Dendritic cell treated with granulocyte-macrophage colony-stimulating factor and Interleukin-4, amounts not matched to agents 40 ng/mL and 50 ng/mL, for 4 days (primary cell): ENCODE results near the gene MTHFR.

Experiments
- H3K27ac Mint-ChIP-seq: one replicate; pipeline ENCODE4 v1.8.0; 2022; ENCODE audit warnings: mild to moderate bottlenecking, mixed read lengths
- H3K27me3 Mint-ChIP-seq: one replicate; pipeline ENCODE4 v1.8.0; 2022; ENCODE audit warnings: mild to moderate bottlenecking, mixed read lengths
- H3K36me3 Mint-ChIP-seq: one replicate; pipeline ENCODE4 v1.8.0; 2022; ENCODE audit warnings: low read depth, mixed read lengths
- H3K4me1 Mint-ChIP-seq: one replicate; pipeline ENCODE4 v1.8.0; 2022; ENCODE audit warnings: low read depth, mixed read lengths
- H3K4me3 Mint-ChIP-seq: one replicate; pipeline ENCODE4 v1.8.0; 2022; ENCODE audit warnings: mild to moderate bottlenecking, moderate library complexity, mixed read lengths
- H3K9me3 Mint-ChIP-seq: one replicate; pipeline ENCODE4 v1.8.0; 2022; ENCODE audit warnings: mixed read lengths
- intact Hi-C: fragments of 100-400 bp; cut with micrococcal nuclease; formaldehyde crosslinking; loops from one replicate; pipeline ENCODE4 v1.15.0; 2022

Gene MTHFR

DNA sequence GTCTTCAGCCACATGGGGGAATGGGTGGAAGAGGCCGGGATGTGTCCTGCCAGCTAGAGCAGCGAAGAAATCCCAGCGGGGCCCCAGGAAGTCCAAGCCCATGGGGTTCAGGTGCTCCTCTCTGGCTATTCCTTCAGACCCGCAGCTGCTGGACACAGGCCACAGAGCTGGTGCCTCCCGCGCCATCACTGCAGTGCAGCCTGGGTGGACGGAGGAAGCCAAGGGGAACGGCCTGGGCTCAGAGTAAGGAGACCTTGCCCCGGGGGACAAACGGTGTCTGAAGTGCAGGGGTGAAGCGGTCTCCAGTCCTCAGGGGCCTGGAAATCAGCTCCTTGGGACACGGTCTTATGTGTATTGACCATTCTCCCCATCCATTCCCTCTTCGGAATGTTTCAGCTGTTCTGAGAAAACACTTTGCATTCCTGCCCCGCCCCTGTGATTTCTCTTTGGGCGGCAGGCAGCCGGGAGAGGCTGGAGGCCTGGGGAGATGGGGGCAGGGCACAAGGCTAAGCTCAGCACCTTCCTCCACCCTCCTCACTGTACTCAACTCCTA, 18.4 kb downstream of the MTHFR start:
- Mint-ChIP-seq H3K36me3 (peaks cover 44% of the 10 kb centered on the region), H3K27me3 (peaks cover 4% of the 10 kb centered on the region), H3K4me3 (no peak overlapping the region), H3K27ac (peak overlapping the region; percentile 46), H3K4me1 (peaks cover 68% of the 10 kb centered on the region), H3K9me3 (no peaks in the 10 kb centered on the region)
- intact Hi-C loops = no loop called here

- intact Hi-C loops = no loop called here
- Mint-ChIP-seq H3K27me3 (peaks cover 4% of the 10 kb centered on the region), H3K4me3 (no peak overlapping the region), H3K9me3 (no peaks in the 10 kb centered on the region), H3K27ac (peak overlapping the region; percentile 46), H3K4me1 (peaks cover 56% of the 10 kb centered on the region), H3K36me3 (peaks cover 33% of the 10 kb centered on the region)
Measured at GRCh38 chr1:11786168-11786567, 19.6 kb downstream of the MTHFR start.

DNA sequence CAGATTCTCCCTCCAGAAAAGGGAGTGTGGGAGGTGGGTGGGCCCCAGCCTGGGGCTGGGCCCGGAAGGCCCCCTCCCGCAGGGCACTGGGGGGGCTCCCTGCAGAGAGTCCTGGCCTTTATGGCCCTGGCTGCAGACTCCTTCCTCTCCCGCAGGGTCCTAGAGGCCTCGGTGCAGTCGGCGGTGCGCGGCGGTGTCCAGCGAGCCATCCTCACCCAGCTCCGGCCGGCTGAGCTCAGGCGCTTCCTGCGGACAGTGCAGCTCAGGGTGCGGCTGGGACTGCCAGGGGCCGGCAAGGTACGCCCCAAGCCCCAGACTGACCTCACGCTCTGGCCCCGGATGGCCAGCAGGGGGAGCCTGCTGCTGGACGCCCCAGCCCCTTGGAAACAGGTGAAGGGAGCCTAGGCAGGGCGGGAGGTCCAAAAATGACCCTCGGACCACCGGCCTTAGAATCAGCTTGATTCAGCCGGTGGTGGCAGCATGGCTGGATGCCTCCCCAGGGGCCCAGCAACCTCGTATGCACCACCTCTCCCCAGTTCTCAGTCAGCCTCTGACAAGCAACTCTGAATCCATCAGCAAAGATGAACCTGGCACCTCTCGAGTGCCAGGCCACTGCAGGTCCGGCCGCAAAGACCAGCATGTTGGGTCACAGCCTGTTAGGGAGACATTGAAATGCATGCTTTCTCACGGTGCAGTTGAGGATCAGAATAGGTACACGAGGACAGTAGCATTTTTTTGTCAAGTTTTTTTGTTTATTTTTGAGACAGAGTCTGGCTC, 20.6 kb downstream of the MTHFR start:
- H3K4me1 Mint-ChIP-seq = peaks cover 46% of the 10 kb centered on the region
- peaks cover 6% of the 10 kb centered on the region for H3K27me3 Mint-ChIP-seq
- H3K9me3 Mint-ChIP-seq = no peaks in the 10 kb centered on the region
- intact Hi-C loops = no loop called here
- H3K27ac Mint-ChIP-seq = peak overlapping the region; percentile 68
- H3K36me3 Mint-ChIP-seq = peaks cover 24% of the 10 kb centered on the region
- peak overlapping the region; percentile 59 for H3K4me3 Mint-ChIP-seq

GRCh38 chr1:11784256-11784992, 21.3 kb downstream of the MTHFR start:
- intact Hi-C loops = no loop called here
- Mint-ChIP-seq H3K36me3 (peaks cover 16% of the 10 kb centered on the region), H3K27me3 (peaks cover 8% of the 10 kb centered on the region), H3K4me3 (no peak overlapping the region), H3K9me3 (no peaks in the 10 kb centered on the region), H3K4me1 (peaks cover 39% of the 10 kb centered on the region), H3K27ac (peak overlapping the region; percentile 68)

DNA sequence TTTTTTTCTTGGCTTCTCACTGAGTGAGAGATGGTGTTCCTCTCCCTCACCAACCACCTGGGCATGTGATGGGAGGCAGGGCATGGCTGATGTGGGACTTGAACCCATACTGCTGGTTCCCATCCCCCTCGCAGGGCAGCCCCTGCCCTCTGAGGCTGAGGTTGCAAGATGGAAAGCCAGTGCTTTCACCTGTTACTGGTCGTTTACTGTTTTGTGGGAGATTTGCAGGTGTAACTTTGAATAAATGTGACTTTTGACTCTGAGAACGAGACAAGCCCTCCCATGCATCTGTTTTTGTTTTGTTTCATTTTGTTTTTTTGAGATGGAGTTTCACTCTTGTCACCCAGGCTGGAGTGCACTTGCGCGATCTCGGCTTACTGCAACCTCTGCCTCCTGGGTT, 22.2 kb downstream of the MTHFR start:
- Mint-ChIP-seq H3K9me3 (no peaks in the 10 kb centered on the region), H3K27ac (no peak overlapping the region), H3K4me3 (no peak overlapping the region), H3K27me3 (peaks cover 11% of the 10 kb centered on the region), H3K4me1 (peaks cover 33% of the 10 kb centered on the region), H3K36me3 (peaks cover 7% of the 10 kb centered on the region)
- intact Hi-C loops = no loop called here

GRCh38 chr1:11782127-11782708, 23.5 kb downstream of the MTHFR start:
- Mint-ChIP-seq H3K27ac (no peak overlapping the region), H3K27me3 (peaks cover 10% of the 10 kb centered on the region), H3K4me3 (no peak overlapping the region), H3K9me3 (no peaks in the 10 kb centered on the region), H3K36me3 (no peaks in the 10 kb centered on the region), H3K4me1 (peaks cover 20% of the 10 kb centered on the region)
- intact Hi-C loops = no loop called here

DNA sequence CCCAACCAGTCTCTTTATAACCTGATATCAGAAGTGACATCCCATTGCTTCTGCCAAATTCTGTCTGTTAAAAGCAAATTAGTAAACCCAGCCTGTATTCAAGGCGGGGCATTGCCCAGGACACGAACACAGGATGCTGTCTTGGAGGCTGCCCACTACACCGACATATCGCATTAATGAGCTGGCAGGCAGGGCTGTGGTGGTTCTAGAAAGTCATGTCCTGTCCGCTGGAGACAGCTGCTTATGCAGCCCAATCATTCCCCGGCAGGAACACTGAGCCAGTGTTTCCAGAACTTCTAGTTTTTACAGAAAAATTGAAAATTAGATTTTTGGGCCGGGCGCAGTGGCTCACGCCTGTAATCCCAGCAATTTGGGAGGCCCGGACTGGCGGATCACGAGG, 24.5 kb downstream of the MTHFR start:
- intact Hi-C loops = no loop called here
- H3K36me3 Mint-ChIP-seq = no peaks in the 10 kb centered on the region
- H3K9me3 Mint-ChIP-seq = no peaks in the 10 kb centered on the region
- H3K4me3 Mint-ChIP-seq = no peak overlapping the region
- H3K4me1 Mint-ChIP-seq = peaks cover 14% of the 10 kb centered on the region
- H3K27ac Mint-ChIP-seq = no peak overlapping the region
- H3K27me3 Mint-ChIP-seq = peaks cover 10% of the 10 kb centered on the region

DNA sequence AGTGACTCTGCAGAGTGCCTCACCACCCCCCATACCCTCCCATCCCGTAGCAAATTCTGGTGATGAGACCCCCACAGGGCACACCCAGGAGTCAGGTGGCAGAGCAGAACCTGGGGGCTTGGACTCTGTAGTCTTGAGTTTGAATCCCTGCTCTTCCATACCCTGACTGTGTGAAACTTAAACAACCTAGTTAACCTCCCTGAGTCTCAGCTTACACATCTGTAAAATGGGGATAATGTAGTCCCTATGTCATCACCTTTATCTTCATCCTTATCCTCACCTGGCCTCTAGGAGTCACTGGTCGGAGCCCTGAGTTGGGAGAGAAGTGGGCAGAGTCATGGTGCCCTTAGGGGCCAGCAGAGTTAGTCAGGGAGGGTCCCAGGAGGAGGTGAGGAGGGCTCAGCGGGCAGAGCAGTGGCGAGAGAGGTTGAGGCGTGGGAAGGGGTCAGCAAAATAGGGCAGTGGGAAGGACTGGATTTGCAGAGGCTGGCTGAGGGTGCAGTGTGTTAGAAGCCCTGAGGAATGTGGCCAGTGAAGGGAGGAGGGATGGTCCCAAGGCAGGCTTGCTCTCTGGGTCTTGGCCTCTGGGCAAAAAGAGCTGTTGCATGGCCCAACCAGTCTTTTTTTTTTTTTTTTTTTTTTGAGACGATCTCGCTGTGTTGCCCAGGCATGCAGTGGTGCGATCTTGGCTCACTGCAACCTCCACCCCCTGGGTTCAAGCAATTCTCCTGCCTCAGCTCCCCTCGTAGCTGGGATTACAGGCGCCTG, 25.2 kb downstream of the MTHFR start:
- intact Hi-C loops = no loop called here
- Mint-ChIP-seq H3K4me3 (no peak overlapping the region), H3K27ac (no peak overlapping the region), H3K9me3 (no peaks in the 10 kb centered on the region), H3K27me3 (peaks cover 10% of the 10 kb centered on the region), H3K36me3 (no peaks in the 10 kb centered on the region), H3K4me1 (peaks cover 12% of the 10 kb centered on the region)

DNA sequence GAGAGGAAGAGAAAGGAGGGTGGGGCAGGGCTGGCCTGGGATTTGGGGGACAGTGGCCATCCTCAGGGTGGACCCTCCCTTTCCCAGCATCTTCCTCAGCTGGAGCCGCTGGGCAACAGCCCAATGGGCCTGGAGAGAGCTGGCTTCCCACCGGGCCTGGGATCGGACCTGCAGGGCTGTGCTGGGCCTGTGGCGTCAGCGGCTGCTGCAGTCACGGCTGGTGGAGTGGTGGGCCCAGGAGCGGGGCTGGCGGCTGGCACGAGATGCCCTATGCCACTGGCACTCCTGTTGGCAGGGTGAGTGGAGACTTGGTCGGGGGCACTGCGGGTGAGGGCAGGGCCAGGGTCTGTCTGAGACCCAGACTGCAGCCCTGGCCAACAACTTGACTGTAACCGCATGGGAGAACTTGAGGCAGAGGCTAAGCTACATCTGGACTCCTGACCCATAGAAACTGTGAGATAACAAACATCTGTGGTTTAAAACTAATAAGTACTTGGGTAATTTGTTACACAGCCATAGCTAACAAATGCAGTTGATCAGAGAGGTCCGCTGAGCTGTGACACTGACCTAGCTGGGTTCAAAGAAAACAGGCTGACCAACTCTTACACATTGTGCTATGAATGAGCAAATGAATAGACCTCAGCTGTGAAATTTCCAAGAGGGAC, 25.9 kb downstream of the MTHFR start:
- Mint-ChIP-seq H3K4me1 (peaks cover 4% of the 10 kb centered on the region), H3K4me3 (no peak overlapping the region), H3K9me3 (no peaks in the 10 kb centered on the region), H3K27me3 (peaks cover 7% of the 10 kb centered on the region), H3K27ac (no peak overlapping the region), H3K36me3 (no peaks in the 10 kb centered on the region)
- intact Hi-C loops = no loop called here

DNA sequence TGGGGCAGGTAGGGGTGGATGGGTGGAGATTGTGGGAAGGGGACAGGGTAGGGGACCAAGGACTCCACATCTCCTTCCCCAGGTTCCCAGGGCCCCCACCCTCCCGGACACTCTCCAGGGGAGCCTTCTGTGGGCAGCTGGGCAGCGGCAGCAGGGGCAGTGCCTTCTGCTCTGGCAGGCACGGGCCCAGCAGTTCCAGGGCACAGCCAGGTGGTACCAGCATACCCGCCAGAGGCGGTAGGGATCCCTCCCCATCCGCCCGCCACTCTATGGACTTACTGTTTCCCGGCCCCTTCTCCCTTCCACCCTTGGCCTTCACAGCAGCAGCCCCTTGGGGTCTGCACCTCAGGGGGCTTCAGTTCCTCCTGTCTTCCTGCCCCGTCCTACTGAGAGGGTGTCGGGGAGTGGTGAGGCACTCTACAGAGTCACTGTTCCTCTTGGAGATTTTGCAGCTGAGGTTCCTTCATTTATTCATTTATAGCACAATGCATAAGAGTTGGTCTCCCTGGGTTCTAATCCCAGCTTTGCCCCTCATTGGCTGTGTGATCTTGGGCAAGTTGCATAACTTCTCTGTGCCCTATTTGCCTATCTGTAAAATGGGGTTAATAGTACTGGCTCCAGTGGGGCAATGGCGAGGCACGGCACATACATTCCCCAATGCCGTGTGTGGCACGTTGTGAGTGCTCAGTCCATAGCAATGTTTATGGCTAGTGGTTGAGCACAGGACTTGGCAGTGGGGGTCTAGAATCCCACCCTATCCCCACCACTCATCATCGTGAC, 26.7 kb downstream of the MTHFR start:
- H3K27me3 Mint-ChIP-seq = peaks cover 7% of the 10 kb centered on the region
- H3K4me3 Mint-ChIP-seq = no peak overlapping the region
- H3K4me1 Mint-ChIP-seq = no peaks in the 10 kb centered on the region
- no peaks in the 10 kb centered on the region for H3K9me3 Mint-ChIP-seq
- intact Hi-C loops = no loop called here
- H3K27ac Mint-ChIP-seq = peak overlapping the region; percentile 50
- no peaks in the 10 kb centered on the region for H3K36me3 Mint-ChIP-seq

GRCh38 chr1:11778336-11778735, 27.4 kb downstream of the MTHFR start:
- H3K4me3 Mint-ChIP-seq = no peak overlapping the region
- H3K27me3 Mint-ChIP-seq = peaks cover 7% of the 10 kb centered on the region
- no peak overlapping the region for H3K27ac Mint-ChIP-seq
- no peaks in the 10 kb centered on the region for H3K4me1 Mint-ChIP-seq
- no peaks in the 10 kb centered on the region for H3K9me3 Mint-ChIP-seq
- H3K36me3 Mint-ChIP-seq = no peaks in the 10 kb centered on the region
- intact Hi-C loops = no loop called here

GRCh38 chr1:11777658-11778322, 28.0 kb downstream of the MTHFR start:
- no peak overlapping the region for H3K4me3 Mint-ChIP-seq
- intact Hi-C loops = no loop called here
- no peak overlapping the region for H3K27ac Mint-ChIP-seq
- peaks cover 7% of the 10 kb centered on the region for H3K27me3 Mint-ChIP-seq
- H3K36me3 Mint-ChIP-seq = no peaks in the 10 kb centered on the region
- H3K9me3 Mint-ChIP-seq = no peaks in the 10 kb centered on the region
- no peaks in the 10 kb centered on the region for H3K4me1 Mint-ChIP-seq
